GM11168 (cell line): ENCODE results near the gene MEPCE.

ENCODE experiments used
- in situ Hi-C: fragments of 300-500 bp; cut with MboI; formaldehyde crosslinking; loops from one replicate; pipeline ENCODE4 v1.12.0; 2022; ENCODE audit warnings: low sequenced_read_pairs; ENCODE audit not compliant: unreplicated experiment

MEPCE gene

GRCh38 chr7:100476903-100477870 lies 47.6 kb downstream of the MEPCE start:
- in situ Hi-C loops, result no loop called here

DNA sequence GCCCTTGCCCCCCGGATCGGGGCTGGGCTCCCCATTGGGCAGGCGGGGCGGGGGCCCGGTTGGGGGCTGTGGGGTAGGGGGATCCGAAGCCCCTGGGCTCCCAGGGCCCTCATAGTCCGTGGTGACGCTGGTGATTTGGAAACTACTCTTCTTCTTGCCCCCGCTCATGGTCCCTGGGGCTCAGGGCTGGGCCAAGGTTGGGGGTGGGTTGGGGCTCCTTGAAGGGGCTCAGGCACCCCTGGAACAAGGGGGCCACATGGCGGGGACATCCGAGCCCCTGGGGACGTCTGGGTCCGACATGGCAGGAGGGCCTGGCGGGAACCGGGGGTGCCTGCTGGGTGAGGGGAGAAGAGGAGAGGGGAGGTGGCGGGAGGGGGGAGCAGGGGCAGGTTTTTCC lies 48.2 kb downstream of the MEPCE start:
- in situ Hi-C loops, result no loop called here

DNA sequence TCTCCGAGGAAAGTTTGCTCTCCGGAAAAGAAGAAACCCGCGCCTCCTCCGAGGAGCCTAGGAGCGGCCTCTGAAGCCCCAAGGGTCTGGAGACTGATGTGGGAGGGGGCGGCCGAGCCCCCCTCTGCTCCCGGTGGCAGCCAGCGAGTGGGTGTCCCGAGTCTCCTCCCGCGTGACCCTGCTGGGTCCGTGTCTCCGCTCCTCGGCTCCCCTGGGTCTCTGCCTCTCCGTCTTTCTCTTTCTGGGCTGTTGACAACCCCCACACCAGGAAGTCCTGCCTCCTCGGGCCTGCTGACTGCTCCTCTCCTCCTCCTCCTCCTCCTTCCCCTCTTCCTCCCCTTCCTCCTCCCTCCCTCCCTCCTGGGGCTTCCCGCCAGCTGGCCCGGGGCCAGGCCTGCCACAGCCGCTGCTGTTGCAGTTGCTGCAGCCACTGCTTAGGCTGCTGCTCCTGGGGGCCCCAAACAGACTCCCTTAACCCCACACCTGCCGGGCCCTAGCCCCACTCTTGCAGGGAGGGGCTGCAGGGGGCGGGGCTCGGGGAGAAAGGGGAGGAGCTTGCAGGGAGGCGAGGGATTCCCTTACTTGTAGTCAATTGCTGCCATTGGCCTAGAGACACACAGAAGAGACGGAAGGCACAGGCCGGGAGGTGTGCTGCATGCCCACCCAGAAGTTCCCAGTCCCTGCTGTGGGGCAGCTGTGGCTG lies 49.5 kb downstream of the MEPCE start, which contains the start of gene TSC22D4:
Gene TSC22D4, minus strand, starts transcription at position 257 of the 703 bp plus-strand sequence. CDS start 1,176 bp downstream, outside the sequence.
- in situ Hi-C loops, result no loop called here

DNA sequence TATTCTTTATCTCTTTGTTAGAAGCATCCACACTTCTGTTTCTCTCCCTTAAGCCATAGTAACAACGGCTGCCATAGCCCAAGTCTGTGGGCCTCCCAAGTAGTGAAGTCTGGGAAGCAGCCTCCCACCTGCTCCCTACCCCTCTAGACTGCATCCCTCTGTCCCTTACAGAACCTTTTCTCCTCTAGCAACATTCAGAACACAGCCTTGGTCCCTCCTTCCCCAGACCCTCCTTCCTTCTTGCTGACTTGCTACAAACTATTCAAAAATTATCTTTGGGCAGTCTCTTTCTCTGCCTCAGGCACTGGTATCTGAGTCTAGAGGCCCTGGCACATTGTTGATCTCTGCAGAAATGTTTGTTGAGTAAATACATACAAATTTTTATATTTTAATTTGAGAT lies 51.8 kb downstream of the MEPCE start:
- in situ Hi-C loops, result loop anchor here (5.0 to 10.0 kb wide), 2 partner anchors 81 to 233 kb away; no protein-coding TSS in a partner anchor

DNA sequence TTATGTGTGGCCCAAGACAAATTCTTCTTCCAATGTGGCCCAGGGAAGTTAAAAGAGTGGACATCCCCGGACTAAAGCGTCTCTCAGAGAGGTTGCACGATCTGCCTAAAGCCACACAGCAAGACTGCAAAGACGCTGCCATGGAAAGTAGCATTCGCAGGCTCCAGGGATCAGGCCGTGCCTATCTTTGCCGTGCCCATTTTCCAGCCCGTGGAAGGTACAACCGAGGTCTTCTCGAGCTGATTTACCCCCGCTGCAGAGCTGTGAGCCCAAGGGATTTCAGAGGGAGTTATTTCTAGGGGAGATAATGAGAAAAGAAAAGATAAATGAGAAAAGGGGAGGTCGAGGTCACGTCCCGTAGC lies 53.1 kb downstream of the MEPCE start:
- in situ Hi-C loops, result loop anchor here (5.0 to 10.0 kb wide), 2 partner anchors 80 to 232 kb away; no protein-coding TSS in a partner anchor

DNA sequence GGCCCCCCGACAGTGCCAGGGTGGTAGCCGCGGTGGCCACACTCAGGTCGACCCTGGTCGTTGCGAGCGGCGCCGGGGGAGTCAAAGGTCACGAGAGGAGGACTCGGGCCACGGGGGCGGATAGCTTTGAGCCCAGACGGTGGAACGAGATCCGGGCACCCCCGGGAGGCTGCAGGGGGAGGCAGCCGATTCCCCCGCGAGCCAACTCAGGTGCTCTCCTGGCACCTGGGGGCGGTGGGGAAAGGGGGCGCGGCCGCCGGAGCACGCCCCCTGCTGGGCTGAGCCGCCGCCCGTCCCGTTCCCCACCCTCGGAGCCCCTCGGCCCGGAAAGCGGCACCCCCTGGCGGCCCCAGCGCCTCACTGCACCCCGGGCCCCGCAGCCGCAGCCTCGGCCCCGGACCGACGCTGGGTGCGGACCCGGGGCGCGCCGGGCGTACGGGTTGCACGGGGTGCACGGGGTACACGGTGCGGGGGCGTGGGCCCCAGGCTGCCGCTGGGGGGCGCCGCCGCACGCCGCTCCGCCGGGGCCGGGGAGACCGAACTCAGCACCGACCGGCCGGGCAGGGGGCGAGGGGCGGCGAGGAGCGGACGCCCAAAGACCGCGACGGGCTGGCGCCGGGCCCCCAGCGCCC lies 53.6 kb downstream of the MEPCE start:
- in situ Hi-C loops, result loop anchor here (5.0 to 10.0 kb wide), 2 partner anchors 79 to 232 kb away; no protein-coding TSS in a partner anchor
